HG02884 (cell line): Measurements from ENCODE around the gene GZF1.

Experiments
- ATAC-seq: cut with Tn5 transposase; IDR thresholded peaks from one replicate; pipeline ENCODE4 v1.9.1; 2021; ENCODE audit warnings: mild to moderate bottlenecking, moderate library complexity; ENCODE audit not compliant: unreplicated experiment

GZF1 gene

DNA sequence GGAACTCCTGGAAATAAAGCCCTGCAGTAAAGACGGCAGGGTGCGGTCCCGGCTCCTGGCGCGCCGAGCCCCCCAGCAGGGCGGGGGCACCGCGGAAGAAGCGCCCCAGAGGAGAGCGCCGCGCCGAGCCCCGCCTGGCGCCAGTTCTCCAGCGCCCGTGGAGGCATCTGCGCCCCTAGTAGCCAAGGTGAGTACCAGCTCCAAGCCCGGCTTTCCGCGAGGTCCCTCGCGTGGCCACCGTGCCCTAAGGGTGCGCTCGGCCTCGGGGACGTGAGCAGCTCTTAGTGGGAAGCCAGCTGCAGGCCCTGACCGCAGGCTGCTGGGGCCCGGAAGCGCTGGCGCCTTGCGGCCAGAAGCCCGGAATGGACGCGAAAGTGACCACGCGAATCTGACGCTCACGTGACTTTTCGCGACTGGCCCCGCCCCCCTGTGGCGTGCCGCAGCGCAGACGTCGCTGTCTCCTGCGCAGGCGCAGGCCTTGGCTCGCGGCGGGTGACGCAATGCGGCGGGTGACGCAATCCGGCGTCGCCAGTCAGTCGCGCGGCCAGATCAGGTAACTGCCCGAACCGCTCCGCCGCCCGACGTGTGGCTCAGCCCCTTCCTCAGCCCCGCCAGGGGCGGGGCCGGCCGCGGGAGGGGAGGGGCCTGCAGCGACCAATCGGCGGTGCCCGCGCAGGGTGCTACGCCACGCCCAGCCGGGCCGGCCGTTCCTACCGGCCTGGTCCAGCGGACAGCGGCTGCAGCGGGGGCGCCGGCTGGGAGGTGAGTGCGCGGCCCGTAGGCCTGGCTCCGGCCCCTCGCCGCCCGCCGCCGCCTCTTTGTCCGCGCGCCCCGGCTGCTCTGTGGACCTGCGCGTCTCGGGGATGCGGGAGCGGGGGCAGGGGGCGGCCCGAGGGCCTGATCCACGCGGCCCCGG lies at the start of gene GZF1:
GZF1 (plus strand) TSS at position 707 of the 916 bp plus-strand sequence. CDS start 2,202 bp downstream, outside the sequence.
- ATAC-seq, result peak; percentile 57

GRCh38 chr20:23313271-23313670 lies 48.7 kb upstream of the GZF1 start:
- no peak for ATAC-seq

DNA sequence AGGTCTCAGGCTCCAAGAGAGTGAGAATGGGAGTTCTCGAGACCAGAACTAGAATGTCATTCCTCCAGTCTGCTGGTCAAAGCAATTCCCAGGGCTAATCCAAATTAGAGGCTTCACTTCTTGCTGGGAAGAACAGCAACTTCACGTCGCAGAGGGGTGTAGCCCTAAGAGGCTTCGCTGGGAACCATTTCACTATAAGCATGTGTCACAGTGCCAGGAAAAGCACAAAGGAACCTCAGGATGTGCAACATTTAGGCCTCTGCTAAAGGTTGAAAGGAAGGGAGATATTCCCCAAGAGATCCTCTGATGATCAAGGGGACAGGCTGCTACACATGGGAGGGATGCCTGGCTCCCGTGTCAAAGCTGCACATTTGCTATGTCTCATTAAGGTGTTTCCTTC lies 47.3 kb upstream of the GZF1 start:
- no peak for ATAC-seq

DNA sequence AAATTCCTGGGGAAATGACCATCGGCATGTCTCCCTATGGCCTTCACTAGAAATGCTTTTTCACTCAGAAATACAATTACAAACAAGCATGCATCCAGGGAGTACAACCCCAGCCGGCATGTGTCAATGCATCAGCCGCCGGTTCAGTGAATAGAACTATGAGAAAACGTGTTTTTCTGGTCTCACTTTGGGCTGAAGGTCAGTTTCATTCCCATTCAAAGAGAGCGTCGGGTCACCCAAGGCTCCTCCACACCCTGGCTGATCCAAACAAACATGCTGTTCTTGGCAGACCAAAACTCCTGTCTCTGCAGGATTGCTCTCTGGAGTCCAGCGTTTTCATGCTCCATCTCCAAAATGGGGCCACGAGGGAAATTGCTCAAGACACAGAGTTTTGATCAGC lies 46.9 kb upstream of the GZF1 start:
- ATAC-seq, result no peak

- ATAC-seq, result no peak
Observed at GRCh38 chr20:23316626-23317025, 45.4 kb upstream of the GZF1 start.

DNA sequence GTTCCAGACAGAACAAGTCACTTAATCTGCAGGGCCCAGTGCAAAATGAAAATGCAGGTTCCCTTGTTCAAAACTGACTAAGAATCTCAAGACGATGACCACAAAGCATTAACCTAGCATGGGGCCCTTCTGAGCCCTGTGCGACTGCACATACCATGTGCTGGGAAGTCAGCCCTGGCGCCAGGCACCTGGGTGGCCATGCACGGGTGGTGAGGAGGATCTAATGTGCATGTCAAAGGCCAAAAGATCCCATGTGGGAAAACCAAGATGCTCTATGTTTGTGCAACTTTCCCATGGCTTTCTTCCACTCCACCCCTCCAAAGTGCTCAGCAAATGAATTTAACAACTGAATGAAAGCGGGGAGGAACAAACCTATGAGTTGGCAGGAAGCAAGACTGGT lies 44.9 kb upstream of the GZF1 start:
- no peak for ATAC-seq

DNA sequence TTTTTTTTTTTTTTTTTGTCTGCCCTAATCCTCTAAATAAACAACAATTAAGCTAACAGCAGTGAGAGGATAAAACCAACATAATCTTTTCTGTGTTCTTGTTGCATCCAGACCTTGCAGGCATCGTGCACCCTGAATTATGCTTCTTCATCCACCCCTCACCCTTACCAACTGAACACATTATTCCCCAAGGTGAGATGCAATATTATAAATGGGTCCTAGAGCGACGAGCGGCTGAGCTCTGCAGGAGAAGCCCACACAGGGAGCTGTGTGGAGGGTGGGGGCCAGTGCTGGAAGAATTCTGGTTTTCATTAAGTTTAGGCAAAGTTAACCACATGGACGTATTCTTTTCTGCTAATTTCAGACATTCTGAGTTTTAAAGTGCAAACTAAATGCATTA lies 43.6 kb upstream of the GZF1 start:
- no peak for ATAC-seq

- no peak for ATAC-seq
Observed at GRCh38 chr20:23320317-23320716, 41.7 kb upstream of the GZF1 start.

DNA sequence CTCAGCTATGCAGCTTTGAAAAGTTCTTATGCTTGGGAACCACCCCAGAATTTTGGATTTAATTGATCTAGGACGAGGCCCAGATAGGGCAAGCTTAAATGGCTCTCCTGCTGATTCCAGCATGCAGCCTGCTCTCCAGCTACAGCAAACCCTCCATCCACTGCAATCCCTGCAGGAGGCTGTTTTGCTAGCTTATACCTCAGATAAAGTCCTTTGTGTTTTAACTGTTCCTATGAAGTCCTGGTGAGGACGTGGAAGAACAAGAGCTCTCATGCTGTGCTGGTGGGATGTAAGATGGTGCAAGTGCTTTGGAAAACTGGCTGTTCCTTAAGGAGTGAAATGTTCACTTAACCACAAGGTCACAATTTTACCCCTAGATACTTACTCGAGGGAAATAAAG lies 36.9 kb upstream of the GZF1 start:
- ATAC-seq, result no peak

DNA sequence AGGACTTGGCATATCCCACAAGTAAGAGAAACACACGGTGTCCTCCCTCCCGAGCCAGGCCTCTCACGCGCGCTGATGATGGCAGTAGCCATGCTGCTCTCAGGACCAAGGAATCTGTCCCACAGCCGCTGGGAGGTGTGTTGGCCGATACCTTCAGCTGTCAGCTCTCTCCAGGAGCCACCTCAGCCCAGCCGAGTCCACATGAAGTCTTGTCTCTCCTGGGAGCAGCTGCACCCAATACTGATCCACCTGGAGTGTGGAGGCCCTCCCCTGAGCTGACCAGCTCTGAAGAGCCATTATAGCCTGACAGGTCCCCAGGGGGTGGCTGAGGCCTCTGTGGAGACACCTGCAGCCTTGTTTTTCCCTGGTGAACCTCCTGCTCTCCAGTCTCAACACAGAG lies 35.2 kb upstream of the GZF1 start:
- ATAC-seq, result no peak

- no peak for ATAC-seq
Observed at GRCh38 chr20:23327617-23328333, 34.2 kb upstream of the GZF1 start.

GRCh38 chr20:23331450-23332350 lies 30.3 kb upstream of the GZF1 start:
- no peak for ATAC-seq

- ATAC-seq, result no peak
Observed at GRCh38 chr20:23332467-23332866, 29.5 kb upstream of the GZF1 start.

DNA sequence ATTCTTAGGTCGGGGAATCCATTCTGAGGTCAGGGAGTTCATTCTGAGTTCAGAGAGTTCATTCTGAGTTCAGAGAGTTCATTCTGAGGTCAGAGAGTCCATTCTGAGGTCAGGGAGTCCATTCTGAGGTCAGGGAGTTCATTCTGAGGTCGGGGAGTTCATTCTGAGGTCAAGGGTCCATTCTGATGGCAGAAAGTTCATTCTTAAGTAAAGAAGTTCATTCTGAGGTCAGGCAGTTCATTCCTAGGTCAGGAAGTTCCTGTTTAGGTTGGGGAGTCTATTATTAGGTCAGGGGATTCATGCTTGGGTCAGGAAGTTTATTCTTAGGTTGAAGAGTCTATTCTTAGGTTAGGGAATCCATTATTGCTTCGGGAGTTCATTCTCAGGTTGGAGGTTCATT lies 27.9 kb upstream of the GZF1 start:
- ATAC-seq, result no peak

DNA sequence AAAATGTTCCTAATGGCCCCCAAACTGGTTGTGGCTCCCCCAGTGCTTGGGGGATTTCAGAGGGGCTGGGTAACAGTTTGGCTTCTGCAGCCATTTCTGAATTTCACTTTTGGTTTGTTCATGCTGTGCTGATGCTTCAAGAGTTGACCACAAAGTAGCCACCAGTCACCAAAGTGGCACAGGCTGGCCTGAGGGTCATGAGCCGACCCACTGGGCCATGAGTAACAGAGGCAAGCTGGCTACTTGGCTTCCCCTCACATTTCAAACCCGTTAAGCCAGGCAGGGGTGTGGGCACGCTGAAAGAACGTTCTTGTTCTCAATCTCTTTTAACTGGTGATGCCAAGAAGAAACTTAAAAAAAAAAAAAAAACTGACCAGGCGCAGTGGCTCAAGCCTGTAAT lies 26.5 kb upstream of the GZF1 start:
- no peak for ATAC-seq

DNA sequence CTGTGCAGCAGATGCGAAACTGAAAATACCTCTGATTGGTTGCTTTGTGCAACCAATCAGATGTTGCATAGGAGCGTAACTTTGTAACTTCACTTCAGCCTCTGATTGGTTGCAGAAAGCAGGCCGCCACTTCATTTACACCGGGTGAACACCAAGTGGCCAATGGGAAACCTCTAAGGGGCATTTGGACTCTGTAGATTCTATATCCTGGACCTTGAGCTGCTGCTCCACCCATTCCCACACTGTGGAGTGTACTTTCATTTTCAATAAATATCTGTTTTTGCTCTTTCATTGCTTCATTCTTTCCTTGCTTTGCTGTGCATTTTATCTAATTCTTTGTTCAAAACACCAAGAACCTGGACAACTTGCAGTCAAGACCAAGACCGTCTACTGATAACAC lies 25.5 kb upstream of the GZF1 start:
- ATAC-seq, result no peak

DNA sequence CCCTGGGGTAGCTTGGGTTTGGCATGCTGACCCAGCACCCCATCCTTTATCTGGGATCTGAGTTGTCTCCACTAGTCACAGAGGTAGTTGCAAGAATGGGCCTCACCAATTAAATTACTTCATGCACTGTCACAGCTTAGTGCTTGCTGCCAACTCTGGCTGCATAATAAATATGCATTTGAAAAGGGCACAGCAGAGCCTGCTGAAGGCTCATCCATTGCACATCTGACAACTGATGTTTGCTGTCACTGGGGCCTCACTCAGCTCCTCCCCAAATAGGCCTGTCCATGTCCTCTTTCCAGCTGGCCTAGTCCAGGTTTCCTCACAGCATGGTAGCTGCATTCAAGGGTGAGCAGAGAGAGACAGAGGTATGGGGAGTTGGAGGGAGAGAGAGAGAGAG lies 24.7 kb upstream of the GZF1 start:
- ATAC-seq, result no peak

DNA sequence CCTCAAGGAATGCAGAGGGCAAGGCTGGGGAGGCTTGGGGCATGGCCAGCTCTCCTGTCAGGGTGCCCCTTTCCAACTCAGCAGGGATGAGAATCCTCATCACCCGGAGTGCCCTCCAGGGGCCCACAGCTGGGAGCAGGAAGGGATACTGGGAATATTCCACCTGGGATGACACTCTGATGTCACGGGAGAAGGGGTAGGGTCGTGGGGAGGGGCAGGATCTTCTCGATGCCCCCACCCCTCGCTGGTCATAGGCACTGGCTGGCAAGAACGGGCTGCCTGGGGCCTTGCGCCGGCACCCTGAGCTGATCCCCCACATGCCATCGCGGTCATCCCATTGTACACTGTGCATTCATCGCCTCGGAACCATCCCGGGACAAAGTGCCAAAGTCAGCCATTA lies 22.0 kb upstream of the GZF1 start:
- no peak for ATAC-seq

GRCh38 chr20:23340524-23340923 lies 21.5 kb upstream of the GZF1 start:
- ATAC-seq, result peak; percentile 53

DNA sequence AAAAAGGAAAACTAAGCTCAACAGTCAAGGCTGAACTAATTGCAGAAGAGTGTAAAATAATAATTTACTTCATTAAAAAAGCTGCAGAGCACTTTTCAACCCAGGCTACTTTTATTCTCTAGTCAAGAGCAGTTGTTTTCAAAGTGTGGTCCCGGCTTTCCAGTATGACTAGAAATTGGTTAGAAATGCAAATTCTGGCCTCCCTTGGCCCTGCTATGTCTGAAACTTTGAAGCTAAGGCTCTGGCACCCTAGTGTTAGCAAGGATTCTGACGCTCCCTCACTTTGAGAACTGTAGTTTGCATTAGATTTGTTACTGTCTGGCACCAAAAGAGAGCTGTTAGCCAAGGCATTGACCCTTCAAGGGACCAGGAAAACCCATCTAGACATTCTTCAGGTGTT lies 20.9 kb upstream of the GZF1 start:
- peak; percentile 69 for ATAC-seq

DNA sequence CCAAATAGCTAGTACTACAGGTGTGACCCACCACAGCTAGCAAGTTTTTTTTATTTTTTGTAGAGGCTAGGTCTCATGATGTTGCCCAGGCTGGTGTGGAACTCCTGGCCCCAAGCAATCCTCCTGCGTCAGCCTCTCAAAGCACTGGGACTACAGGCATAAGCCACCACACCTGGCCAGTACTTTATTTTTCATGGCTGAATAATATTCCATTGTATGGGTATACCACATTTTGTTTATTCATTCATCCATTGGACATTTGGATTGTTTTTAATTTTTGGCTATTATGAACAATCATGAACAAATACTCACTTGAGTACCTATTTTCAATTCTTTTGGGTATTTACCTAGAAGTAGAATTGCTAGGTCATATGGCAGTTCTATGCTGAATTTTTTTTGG lies 18.4 kb upstream of the GZF1 start:
- no peak for ATAC-seq
